Stimulated activated CD8-positive, alpha-beta memory T cell treated with anti-CD3 and anti-CD28 coated beads, Interleukin-15, amount 100 ng/mL, for 1 hour (primary cell): Measurements from ENCODE around the gene IFT52.
A peak's percentile ranks its signal among the peaks of the same experiment; 100 is the strongest.

ENCODE experiments used
- DNase-seq: peaks from one replicate; pipeline ENCODE4 v3.0.0-alpha.2; 2020; ENCODE audit warnings: low read depth

Gene IFT52, protein sequence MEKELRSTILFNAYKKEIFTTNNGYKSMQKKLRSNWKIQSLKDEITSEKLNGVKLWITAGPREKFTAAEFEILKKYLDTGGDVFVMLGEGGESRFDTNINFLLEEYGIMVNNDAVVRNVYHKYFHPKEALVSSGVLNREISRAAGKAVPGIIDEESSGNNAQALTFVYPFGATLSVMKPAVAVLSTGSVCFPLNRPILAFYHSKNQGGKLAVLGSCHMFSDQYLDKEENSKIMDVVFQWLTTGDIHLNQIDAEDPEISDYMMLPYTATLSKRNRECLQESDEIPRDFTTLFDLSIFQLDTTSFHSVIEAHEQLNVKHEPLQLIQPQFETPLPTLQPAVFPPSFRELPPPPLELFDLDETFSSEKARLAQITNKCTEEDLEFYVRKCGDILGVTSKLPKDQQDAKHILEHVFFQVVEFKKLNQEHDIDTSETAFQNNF

DNA sequence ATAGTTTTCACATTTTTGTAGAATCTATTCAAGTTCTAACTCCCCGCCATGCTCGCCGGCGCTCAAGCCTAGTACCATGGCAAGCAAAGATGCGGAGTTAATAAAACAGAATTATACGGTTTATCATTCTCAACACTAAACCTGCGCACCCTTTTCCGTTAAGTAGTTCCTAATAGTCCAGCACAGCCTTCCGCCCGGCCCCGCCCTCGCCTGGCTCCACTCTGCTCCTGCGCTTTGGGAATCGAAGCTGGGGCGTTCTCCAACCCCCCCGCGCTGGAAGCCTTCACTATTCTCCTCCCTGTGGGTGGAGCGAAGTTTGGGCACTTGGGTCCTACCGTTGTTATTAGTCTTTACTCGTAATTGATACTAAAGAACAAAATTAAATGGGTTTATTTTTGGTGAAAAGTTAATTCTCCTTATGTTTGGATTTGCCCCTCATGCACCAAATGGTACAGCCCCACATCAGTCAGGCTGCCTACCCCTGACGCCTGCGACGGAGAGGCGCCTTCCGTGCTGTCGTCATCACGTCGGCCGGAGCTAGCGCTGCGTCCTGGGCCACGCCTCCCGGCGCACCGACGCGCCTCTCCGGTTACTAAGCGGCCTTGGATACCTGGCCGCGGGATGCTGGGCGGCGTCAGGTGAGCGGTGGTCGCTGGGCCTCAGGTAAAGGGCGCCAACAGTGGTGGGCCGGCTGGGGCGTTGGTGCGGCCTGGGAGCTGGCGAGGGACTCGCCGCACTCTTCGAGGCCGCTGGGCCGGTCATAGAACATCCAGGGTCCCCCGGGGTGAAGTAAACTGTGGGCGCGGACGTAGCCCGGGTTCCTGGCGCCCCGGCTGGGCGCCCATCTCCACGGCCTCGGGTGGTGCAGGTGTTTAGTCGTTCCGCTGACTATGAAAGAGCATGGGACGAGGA is at the start of gene IFT52:
Gene IFT52 (plus strand): TSS at position 546 of the 912 bp plus-strand sequence. CDS start 3,762 bp downstream, outside the sequence.
- peak; percentile 77 for DNase-seq

DNA sequence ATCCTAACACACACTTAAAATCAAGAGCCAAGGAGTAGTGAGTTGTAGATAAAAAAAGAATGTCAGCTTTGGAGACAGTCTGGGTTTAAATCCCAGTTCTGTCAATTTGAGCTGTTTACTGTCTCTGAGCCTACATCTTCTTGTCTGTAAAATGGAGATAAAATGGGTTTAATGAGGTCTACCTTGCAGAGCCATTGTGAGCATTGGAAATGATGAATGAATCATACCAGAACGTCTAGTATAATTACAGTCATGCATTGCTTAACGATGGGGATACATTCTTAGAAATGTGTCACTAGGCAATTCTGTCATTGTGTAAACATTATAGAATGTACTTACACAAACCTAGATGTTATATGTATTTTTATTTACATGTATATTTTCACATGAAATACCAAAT is 49.5 kb upstream of the IFT52 start:
- no peak for DNase-seq

GRCh38 chr20:43542161-43542560 is 48.6 kb upstream of the IFT52 start:
- no peak for DNase-seq

- DNase-seq = no peak
Observed at GRCh38 chr20:43542674-43543073, 48.1 kb upstream of the IFT52 start.

- no peak for DNase-seq
Observed at GRCh38 chr20:43543138-43543537, 47.6 kb upstream of the IFT52 start.

- no peak for DNase-seq
Observed at GRCh38 chr20:43544501-43544900, 46.2 kb upstream of the IFT52 start.

GRCh38 chr20:43545837-43546578 is 44.7 kb upstream of the IFT52 start:
- no peak for DNase-seq

DNA sequence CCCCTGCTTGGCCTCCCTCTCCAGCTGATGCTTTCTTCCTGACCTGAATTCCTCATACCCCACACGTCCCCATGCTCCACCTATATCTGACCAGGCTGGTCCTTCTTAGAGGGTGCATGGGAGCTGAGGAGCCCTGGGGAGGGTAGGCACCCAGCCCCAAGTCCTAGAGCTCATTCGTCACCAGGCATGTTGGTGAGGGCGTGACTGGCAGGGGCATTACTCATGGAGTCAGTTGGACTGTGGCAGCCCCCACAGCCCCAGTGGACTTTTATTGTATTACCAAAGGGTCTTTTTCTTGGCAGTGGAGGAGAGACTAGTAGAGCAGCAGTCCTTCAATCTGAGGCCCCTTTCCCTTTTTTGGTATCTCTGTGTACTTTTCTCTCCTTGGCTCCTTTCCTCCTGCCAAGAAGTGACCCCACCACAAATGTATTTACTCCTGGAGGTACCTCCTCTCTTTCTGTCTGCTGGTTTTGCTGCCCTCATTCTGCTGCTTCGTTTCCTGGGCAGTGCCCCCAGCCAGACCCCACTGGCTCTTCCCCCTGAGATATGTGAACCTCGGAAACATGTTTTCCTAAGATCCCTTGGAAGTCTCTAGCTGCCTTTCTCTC is 42.4 kb upstream of the IFT52 start:
- DNase-seq = no peak

GRCh38 chr20:43549416-43550065 is 41.2 kb upstream of the IFT52 start:
- no peak for DNase-seq

GRCh38 chr20:43550456-43550855 is 40.3 kb upstream of the IFT52 start:
- no peak for DNase-seq

GRCh38 chr20:43554369-43554768 is 36.4 kb upstream of the IFT52 start:
- no peak for DNase-seq

DNA sequence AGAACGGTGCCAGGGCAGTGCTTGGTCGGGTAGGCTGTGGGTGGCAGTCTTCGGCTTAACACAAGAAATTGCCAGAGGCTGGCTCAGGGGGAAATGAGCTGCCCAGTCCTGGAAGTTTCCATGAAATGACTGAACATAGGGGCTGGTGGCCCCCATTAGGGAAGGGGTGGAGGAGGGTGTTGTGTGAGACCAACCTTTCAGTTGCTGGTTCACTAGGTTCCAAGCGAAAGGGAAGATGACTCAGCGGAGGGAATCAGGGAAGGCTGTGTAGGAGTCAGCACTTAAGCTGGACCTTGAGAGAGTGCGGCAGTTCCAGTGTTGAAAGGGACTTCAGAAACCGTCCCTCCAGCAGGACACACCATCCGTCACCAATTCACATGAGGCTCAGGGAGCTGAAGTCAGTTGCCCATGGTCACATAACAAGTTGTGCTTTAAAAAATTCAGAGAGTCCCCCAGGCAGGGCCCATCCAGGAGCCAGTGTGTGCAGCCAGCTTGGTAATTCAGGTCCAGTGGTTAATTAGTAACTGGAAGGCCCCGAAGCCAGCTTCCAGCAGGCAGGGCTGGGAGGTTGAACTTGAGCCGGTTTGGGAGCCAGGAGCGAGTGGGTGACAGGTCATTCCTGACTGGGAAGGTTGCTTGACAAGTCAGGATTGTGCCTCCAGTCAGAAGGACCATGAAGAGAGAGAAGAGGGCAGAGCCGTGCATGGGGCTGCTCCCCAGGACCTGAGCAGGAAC is 32.2 kb upstream of the IFT52 start, which contains the start of gene SGK2:
Gene SGK2 (plus strand): TSS at position 616 of the 735 bp plus-strand sequence. CDS start 7,469 bp downstream, outside the sequence.
- DNase-seq = no peak

- no peak for DNase-seq
Observed at GRCh38 chr20:43559147-43559987, 31.4 kb upstream of the IFT52 start.

DNA sequence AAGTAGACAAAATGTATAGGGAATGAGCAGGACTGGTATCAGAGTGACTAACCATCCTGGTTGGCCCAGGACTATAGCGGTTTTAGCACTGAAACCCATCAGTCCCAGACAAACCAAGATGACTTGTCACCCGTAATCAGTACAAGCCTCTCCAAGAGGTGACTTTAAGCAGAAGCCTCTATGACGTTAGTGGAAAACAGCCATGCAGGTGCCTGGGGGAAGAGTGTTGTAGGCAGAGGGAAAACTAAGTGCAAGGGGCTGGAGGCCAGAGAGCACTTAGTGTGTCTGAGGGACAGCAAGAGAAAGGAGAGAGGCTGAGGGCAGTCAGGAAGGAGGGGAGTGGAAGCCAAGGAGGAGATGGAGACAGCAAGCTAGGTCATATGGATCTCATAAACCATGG is 29.8 kb upstream of the IFT52 start:
- no peak for DNase-seq

GRCh38 chr20:43563429-43563828 is 27.3 kb upstream of the IFT52 start:
- no peak for DNase-seq

GRCh38 chr20:43563991-43564390 is 26.7 kb upstream of the IFT52 start:
- no peak for DNase-seq

- DNase-seq = no peak
Observed at GRCh38 chr20:43564455-43564854, 26.3 kb upstream of the IFT52 start.

DNA sequence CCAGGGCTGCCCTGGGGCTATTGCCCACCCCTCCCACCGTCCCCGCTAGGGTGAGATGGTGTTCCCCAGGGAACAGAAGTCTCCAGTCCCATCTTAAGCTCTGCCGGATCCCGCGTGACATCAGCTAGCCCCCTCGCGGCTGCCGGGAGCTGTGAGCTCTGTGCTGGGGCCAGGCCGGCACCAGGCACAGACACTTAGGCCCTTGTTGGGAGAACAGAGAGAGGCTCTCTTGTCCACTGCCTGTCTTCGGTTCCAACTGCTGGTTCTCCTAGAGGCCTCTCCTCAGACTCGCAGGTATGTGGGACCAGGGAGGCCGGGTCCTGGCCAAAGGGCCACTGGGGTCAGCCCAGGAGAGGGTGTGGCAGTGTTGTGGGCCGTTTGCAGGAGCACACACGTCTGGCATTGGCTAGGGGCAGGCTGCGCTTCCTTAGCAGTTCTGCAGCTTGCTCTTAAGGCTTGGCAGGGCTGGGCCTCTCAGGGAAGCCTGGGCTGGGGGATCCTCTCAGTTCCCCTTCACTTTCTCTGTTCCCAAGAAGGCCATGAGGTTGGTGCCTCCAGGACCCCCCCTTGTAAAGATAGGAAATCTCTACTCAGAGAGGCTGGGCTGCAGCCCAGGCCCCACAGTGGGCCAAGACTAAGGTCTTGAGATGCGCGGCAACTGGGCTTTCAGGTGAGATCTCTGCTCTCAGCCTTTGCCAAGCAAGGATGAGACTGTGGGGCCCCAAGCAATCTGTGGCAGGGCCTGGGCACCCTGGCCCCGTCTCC is 25.6 kb upstream of the IFT52 start:
- no peak for DNase-seq

GRCh38 chr20:43565758-43566104 is 25.0 kb upstream of the IFT52 start:
- DNase-seq = no peak
